PC-9 (cell line): ENCODE results near the gene LRGUK. TPM values are rescaled to one million over a fixed set of nuclear protein-coding genes. Genes with fewer than 3 reads are reported as not detected.

Experiments used
- BruUV-seq: library from RNA; stranded (reverse); fragments of 400-500 nt; replicated peaks from 2 replicates; lab custom pipeline; 2021; lab: Mats Ljungman, UMichigan
- CTCF ChIA-PET: fragments of 300-600 bp; sonication (Branson Sonifier 250); formaldehyde crosslinking; loops from one replicate; lab custom pipeline; 2022; ENCODE audit warnings: antibody characterized with exemption; lab: Charles Lee
- POLR2A ChIA-PET: fragments of 300-600 bp; sonication (Branson Sonifier 250); formaldehyde crosslinking; loops from one replicate; lab custom pipeline; 2022; ENCODE audit warnings: antibody characterized with exemption; ENCODE audit not compliant: unreplicated experiment; lab: Charles Lee
- DNase-seq, 2 experiments: peaks; one replicate each; pipeline versions ENCODE4 v3.0.0 to v3.0.0-alpha.2; 2015 to 2022; ENCODE audit warnings: mixed read lengths in 1 of 2
- H2AFZ ChIP-seq: fragments of 200-600 bp; sonication (generic); 2 replicates; pipeline ENCODE4 v1.8.1; 2017; ENCODE audit warnings: antibody characterized with exemption
- H3F3A ChIP-seq: fragments of 200-600 bp; sonication (generic); 2 replicates; pipeline ENCODE4 v1.8.1; 2017; ENCODE audit warnings: antibody characterized with exemption, mild to moderate bottlenecking, low read depth; ENCODE audit not compliant: insufficient read depth
- H3K27ac ChIP-seq: fragments of 200-600 bp; sonication (generic); 2 replicates; pipeline ENCODE4 v1.6.1; 2016; ENCODE audit warnings: mixed run types
- H3K27me3 ChIP-seq: fragments of 200-600 bp; sonication (generic); 2 replicates; pipeline ENCODE4 v1.6.1; 2016; ENCODE audit warnings: low read depth, mixed run types; ENCODE audit not compliant: insufficient read depth
- H3K36me3 ChIP-seq: fragments of 200-600 bp; sonication (generic); 2 replicates; pipeline ENCODE4 v1.6.1; 2016; ENCODE audit warnings: low read depth, mixed run types
- H3K4me1 ChIP-seq: fragments of 200-600 bp; sonication (generic); replicated peaks from 2 replicates; pipeline ENCODE4 v1.6.1; 2016; ENCODE audit warnings: mixed run types; ENCODE audit not compliant: insufficient read depth
- H3K4me2 ChIP-seq: fragments of 200-600 bp; sonication (generic); 2 replicates; pipeline ENCODE4 v1.6.1; 2017; ENCODE audit warnings: mixed run types
- H3K4me3 ChIP-seq: fragments of 200-600 bp; sonication (generic); 2 replicates; pipeline ENCODE4 v1.6.1; 2016; ENCODE audit warnings: mixed run types
- H3K79me2 ChIP-seq: fragments of 200-600 bp; sonication (generic); 2 replicates; pipeline ENCODE4 v1.6.1; 2017; ENCODE audit warnings: low read depth, mixed run types
- H3K9me2 ChIP-seq: fragments of 200-600 bp; sonication (generic); 2 replicates; pipeline ENCODE4 v1.8.1; 2017; ENCODE audit warnings: mild to moderate bottlenecking; ENCODE audit not compliant: insufficient read depth
- H3K9me3 ChIP-seq: fragments of 200-600 bp; sonication (generic); 2 replicates; pipeline ENCODE4 v1.8.1; 2016; ENCODE audit warnings: low read depth; ENCODE audit not compliant: insufficient read depth
- H4K20me1 ChIP-seq: fragments of 200-600 bp; sonication (generic); 2 replicates; pipeline ENCODE4 v1.8.1; 2017; ENCODE audit not compliant: insufficient read depth
- CTCF ChIP-seq: fragments of 200-600 bp; sonication (generic); conservative IDR thresholded peaks from 2 replicates; pipeline ENCODE4 v1.6.1; 2017; ENCODE audit warnings: mixed run types, antibody characterized with exemption, mild to moderate bottlenecking, moderate library complexity
- EZH2 ChIP-seq: fragments of 200-600 bp; sonication (generic); IDR thresholded peaks from 2 replicates; pipeline ENCODE4 v1.8.0; 2017; ENCODE audit warnings: antibody characterized with exemption, low read depth
- intact Hi-C: fragments of 100-400 bp; cut with micrococcal nuclease; formaldehyde crosslinking; loops from one replicate; pipeline ENCODE4 v1.10.0; 2022; ENCODE audit not compliant: unreplicated experiment
- total RNA-seq: library from RNA; stranded (reverse); gene quantifications from 2 replicates; pipeline ENCODE4 v1.2.3, GENCODE V29; 2021

The LRGUK gene
- total RNA-seq, 1 experiment from 2014 or later, result 2.3 TPM

GRCh38 chr7:134289423-134289822 lies 162.3 kb downstream of the LRGUK start:
- Histone ChIP-seq H3K27me3 (0 out of 2 replicates have a peak, but pooled peaks cover 1% of the 10 kb centered on the region), H3K4me1 (no peaks in the 10 kb centered on the region), H3F3A (no peaks in the 10 kb centered on the region), H3K36me3 (no peaks in the 10 kb centered on the region), H3K4me2 (no peak overlapping the region), H3K27ac (no peak overlapping the region), H2AFZ (no peak overlapping the region), H3K9me3 (no peaks in the 10 kb centered on the region), H4K20me1 (no peaks in the 10 kb centered on the region), H3K4me3 (no peak overlapping the region), H3K79me2 (no peaks in the 10 kb centered on the region), H3K9me2 (no peaks in the 10 kb centered on the region; the same call in 1 of the 2 replicates)
- ChIA-PET CTCF (no interaction called here), POLR2A (no interaction called here)
- BruUV-seq, result no TSS peak
- intact Hi-C loops, result no loop called here
- TF ChIP-seq EZH2, result no peak
- TF ChIP-seq CTCF, result no peak
- DNase-seq, result no peak

GRCh38 chr7:134289841-134290240 lies 162.7 kb downstream of the LRGUK start:
- Histone ChIP-seq H3F3A (no peaks in the 10 kb centered on the region), H3K4me2 (no peak overlapping the region), H3K9me2 (no peaks in the 10 kb centered on the region; the same call in 1 of the 2 replicates), H3K36me3 (no peaks in the 10 kb centered on the region), H3K4me3 (no peak overlapping the region), H3K27ac (no peak overlapping the region), H4K20me1 (no peaks in the 10 kb centered on the region), H3K27me3 (no peaks in the 10 kb centered on the region), H2AFZ (no peak overlapping the region), H3K4me1 (no peaks in the 10 kb centered on the region), H3K9me3 (no peaks in the 10 kb centered on the region), H3K79me2 (no peaks in the 10 kb centered on the region)
- no TSS peak for BruUV-seq
- CTCF ChIA-PET, result no interaction called here
- POLR2A ChIA-PET, result no interaction called here
- DNase-seq, result no peak
- intact Hi-C loops, result no loop called here
- TF ChIP-seq CTCF (no peak), EZH2 (no peak)

- no peak overlapping the region for H2AFZ ChIP-seq
- no peak overlapping the region for H3K27ac ChIP-seq
- no peaks in the 10 kb centered on the region for H3K9me3 ChIP-seq
- H3K27me3 ChIP-seq, result no peaks in the 10 kb centered on the region
- no peaks in the 10 kb centered on the region for H4K20me1 ChIP-seq
- ChIA-PET CTCF (no interaction called here), POLR2A (no interaction called here)
- H3K79me2 ChIP-seq, result no peaks in the 10 kb centered on the region
- no peaks in the 10 kb centered on the region; the same call in 1 of the 2 replicates for H3K9me2 ChIP-seq
- H3F3A ChIP-seq, result no peaks in the 10 kb centered on the region
- no peaks in the 10 kb centered on the region for H3K4me1 ChIP-seq
- no peak overlapping the region for H3K4me2 ChIP-seq
- no peaks in the 10 kb centered on the region for H3K36me3 ChIP-seq
- no peak for DNase-seq
- intact Hi-C loops, result no loop called here
- no peak for TF ChIP-seq EZH2
- TF ChIP-seq CTCF, result no peak
- no peak overlapping the region for H3K4me3 ChIP-seq
- BruUV-seq, result no TSS peak
Measured at GRCh38 chr7:134290286-134290685, 163.1 kb downstream of the LRGUK start.
